Activated T-cell treated with anti-CD3 and anti-CD28 coated beads, Interleukin-2, amount 50 U/mL, for 4 hours (primary cell): ENCODE data around the gene CARS2. TPM values are rescaled to one million over a fixed set of nuclear protein-coding genes. Genes with fewer than 3 reads are reported as not detected.
A peak's percentile ranks its signal among the peaks of the same experiment; 100 is the strongest.
"Not testable (repeated sequence)": the region's sequence is repeated elsewhere in the genome, so short reads cannot be mapped to it uniquely, and the experiment has no call there.

Experiments used
- ATAC-seq, 2 donors: fragments of 200-7000 bp; cut with Tn5 transposase; one replicate each; pipeline ENCODE4 v1.10.0; 2021
- DNase-seq: peaks from one replicate; pipeline ENCODE4 v3.0.0-alpha.2; 2020
- H3K27me3 Mint-ChIP-seq: one replicate; pipeline ENCODE4 v1.8.0; 2021; ENCODE audit warnings: low read depth, mixed read lengths
- H3K36me3 Mint-ChIP-seq: one replicate; pipeline ENCODE4 v1.8.0; 2022; ENCODE audit warnings: mixed read lengths; ENCODE audit not compliant: insufficient read depth
- H3K4me1 Mint-ChIP-seq: one replicate; pipeline ENCODE4 v1.8.0; 2021; ENCODE audit warnings: low read depth, mixed read lengths
- H3K4me3 Mint-ChIP-seq: one replicate; pipeline ENCODE4 v1.8.0; 2021; ENCODE audit warnings: mild to moderate bottlenecking, moderate library complexity, mixed read lengths
- H3K9me3 Mint-ChIP-seq: one replicate; pipeline ENCODE4 v1.8.0; 2021; ENCODE audit warnings: mixed read lengths
- total RNA-seq, 3 donors: library from RNA; stranded (reverse); gene quantifications; one replicate each; pipeline ENCODE4 v1.2.1, GENCODE V29; 2021

The CARS2 gene
- total RNA-seq, 3 donors from 2014 or later, result 72.6 to 97.4 (median 80.3) TPM

GRCh38 chr13:110661256-110661655, 44.7 kb downstream of the CARS2 start:
- H3K36me3 Mint-ChIP-seq, result peaks cover 47% of the 10 kb centered on the region
- ATAC-seq, result no peak
- peaks cover 25% of the 10 kb centered on the region for H3K4me1 Mint-ChIP-seq
- no peaks in the 10 kb centered on the region for H3K27me3 Mint-ChIP-seq
- no peak overlapping the region for H3K4me3 Mint-ChIP-seq
- no peaks in the 10 kb centered on the region for H3K9me3 Mint-ChIP-seq
- no peak for DNase-seq

DNA sequence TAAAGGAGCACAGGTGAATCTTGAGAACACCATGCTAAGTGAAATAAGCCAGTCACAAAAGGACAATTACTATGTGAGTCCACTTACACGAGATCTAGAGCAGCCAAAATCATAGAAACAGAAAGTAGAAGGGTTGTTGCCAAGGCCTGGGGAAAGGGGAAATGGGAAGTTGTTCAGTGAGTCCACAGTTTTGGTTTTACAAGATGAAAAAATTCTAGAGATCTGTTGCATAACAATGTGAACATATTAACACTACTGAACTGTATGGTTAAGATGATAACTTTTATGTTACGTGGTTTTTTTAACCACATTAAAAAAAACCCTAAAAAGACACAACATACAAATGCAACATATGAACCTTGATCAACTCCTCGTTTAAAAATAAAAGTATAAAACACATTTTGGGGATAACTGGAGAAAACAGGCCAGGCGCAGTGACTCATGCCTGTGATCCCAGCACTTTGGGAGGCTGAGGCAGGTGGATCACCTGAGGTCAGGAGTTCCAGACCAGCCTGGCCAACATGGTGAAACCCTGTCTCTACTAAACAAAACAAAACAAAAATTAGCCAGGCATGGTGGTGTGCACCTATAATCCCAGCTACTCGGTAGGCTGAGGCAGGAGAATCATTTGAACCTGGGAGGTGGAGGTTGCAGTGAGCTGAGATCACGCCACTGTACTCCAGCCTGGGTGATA, 47.6 kb downstream of the CARS2 start:
- peak; percentile 66 to 77 for ATAC-seq
- H3K4me3 Mint-ChIP-seq, result peak overlapping the region; percentile 12

DNA sequence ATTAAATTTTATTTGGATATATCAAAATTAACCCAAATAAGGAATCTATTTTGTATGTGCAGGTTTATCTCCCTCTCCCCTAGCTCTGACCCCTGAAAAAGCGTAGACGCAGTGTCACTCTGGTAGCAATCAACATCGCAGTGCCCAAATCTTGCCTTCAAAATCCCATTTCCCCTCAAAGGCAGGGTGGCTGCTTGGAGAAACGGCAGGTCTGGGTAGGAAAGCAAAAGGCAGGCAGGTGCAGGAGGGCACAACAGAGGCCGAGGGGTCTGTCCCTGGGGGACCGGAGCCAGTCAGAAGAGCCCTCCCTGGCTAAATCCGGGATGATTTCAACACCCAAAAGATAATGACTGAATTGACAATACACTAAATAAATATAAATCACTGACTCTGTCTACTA, 48.7 kb downstream of the CARS2 start:
- Mint-ChIP-seq H3K9me3 (no peaks in the 10 kb centered on the region), H3K27me3 (no peaks in the 10 kb centered on the region), H3K4me3 (no peak overlapping the region), H3K4me1 (peaks cover 31% of the 10 kb centered on the region), H3K36me3 (peaks cover 46% of the 10 kb centered on the region)
- no peak for ATAC-seq
- DNase-seq, result no peak

More for the DNA sequence above, 47.6 kb downstream of the CARS2 start:
- H3K9me3 Mint-ChIP-seq, DNase-seq, H3K27me3 Mint-ChIP-seq: not testable (repeated sequence)
- peaks cover 31% of the 10 kb centered on the region for H3K4me1 Mint-ChIP-seq
- H3K36me3 Mint-ChIP-seq, result peaks cover 55% of the 10 kb centered on the region

- Mint-ChIP-seq H3K27me3 (no peaks in the 10 kb centered on the region), H3K4me3 (no peak overlapping the region), H3K9me3 (no peaks in the 10 kb centered on the region), H3K4me1 (peaks cover 25% of the 10 kb centered on the region), H3K36me3 (peaks cover 40% of the 10 kb centered on the region)
- no peak for ATAC-seq
- no peak for DNase-seq
Measured at GRCh38 chr13:110653851-110654250, 52.1 kb downstream of the CARS2 start.

DNA sequence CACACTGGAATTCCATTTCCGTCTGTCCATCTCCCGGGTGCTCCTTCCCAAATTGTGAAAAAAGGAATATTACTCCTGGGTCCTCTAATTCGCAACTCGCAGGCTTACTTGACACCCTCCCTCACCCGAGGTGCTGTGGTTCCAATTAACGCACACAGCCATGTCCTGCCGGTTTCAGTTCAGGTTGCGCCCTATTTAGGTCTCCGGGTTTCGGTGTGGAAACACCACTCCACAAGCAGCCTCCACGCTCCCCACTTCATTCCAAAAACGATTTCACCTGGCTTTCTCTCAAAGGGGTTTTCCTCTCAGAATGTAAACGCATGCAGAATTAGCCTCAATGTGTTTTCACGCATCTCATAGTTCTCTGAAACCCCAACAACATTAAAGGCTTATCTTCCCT, 52.6 kb downstream of the CARS2 start:
- Mint-ChIP-seq H3K4me1 (peaks cover 20% of the 10 kb centered on the region), H3K27me3 (no peaks in the 10 kb centered on the region), H3K9me3 (no peaks in the 10 kb centered on the region), H3K4me3 (no peak overlapping the region), H3K36me3 (peaks cover 40% of the 10 kb centered on the region)
- no peak for DNase-seq
- ATAC-seq, result no peak

DNA sequence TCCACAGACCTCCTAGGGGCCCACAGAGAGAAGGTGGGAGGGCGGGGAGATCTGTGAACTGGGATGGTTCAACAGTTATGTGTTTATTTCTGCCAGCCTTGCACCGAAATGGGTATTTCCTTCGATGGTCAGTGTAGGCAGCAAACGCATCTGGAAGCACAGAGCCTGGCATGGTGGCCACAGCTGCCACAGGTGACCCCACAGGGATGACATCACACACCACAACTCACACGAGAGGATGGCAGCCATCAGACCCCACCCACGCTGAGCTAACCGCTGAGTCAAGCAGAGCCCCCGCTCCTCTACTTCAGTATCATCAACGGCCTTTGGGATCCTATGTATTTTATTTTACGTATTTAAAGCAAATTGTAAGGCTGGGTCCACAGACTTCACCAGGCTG, 53.2 kb downstream of the CARS2 start:
- DNase-seq (no peak), ATAC-seq (no peak)
- Mint-ChIP-seq H3K9me3 (no peaks in the 10 kb centered on the region), H3K36me3 (peaks cover 38% of the 10 kb centered on the region), H3K4me3 (no peak overlapping the region), H3K27me3 (no peaks in the 10 kb centered on the region), H3K4me1 (peaks cover 16% of the 10 kb centered on the region)

GRCh38 chr13:110652231-110652730, 53.6 kb downstream of the CARS2 start:
- Mint-ChIP-seq H3K27me3 (no peaks in the 10 kb centered on the region), H3K9me3 (no peaks in the 10 kb centered on the region), H3K36me3 (peaks cover 37% of the 10 kb centered on the region), H3K4me1 (peaks cover 11% of the 10 kb centered on the region), H3K4me3 (no peak overlapping the region)
- DNase-seq (no peak), ATAC-seq (no peak)

- DNase-seq (no peak), ATAC-seq (no peak)
- no peaks in the 10 kb centered on the region for H3K27me3 Mint-ChIP-seq
- H3K4me1 Mint-ChIP-seq, result peaks cover 9% of the 10 kb centered on the region
- H3K9me3 Mint-ChIP-seq, result no peaks in the 10 kb centered on the region
- H3K4me3 Mint-ChIP-seq, result no peak overlapping the region
- H3K36me3 Mint-ChIP-seq, result peaks cover 37% of the 10 kb centered on the region
Measured at GRCh38 chr13:110651726-110652230, 54.1 kb downstream of the CARS2 start.

GRCh38 chr13:110651271-110651670, 54.6 kb downstream of the CARS2 start:
- no peak overlapping the region for H3K4me3 Mint-ChIP-seq
- no peak for DNase-seq
- H3K9me3 Mint-ChIP-seq, result no peaks in the 10 kb centered on the region
- H3K4me1 Mint-ChIP-seq, result peaks cover 8% of the 10 kb centered on the region
- H3K27me3 Mint-ChIP-seq, result no peaks in the 10 kb centered on the region
- no peak for ATAC-seq
- H3K36me3 Mint-ChIP-seq, result peaks cover 36% of the 10 kb centered on the region

GRCh38 chr13:110650436-110650835, 55.5 kb downstream of the CARS2 start:
- Mint-ChIP-seq H3K4me3 (no peak overlapping the region), H3K4me1 (peaks cover 4% of the 10 kb centered on the region), H3K27me3 (no peaks in the 10 kb centered on the region)

DNA sequence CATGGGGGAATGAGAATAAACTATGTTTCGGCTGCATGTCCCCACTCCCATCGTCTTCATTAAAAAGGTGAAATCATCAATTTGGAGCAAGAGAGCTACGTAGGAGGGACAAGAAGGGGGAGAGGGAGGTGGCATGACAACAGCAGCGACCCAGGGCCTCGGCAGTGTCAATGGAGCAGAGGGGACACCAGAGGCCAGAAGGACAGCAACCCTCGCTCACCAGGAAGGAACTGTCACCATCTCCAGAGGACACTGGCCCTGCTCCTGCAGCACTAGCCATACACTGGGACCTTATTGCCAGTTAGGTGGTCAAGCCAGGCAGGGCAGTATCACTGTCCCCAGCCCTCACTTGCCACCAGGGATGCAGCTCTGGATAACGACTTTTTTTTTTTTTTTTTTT, 56.4 kb downstream of the CARS2 start:
- Mint-ChIP-seq H3K4me3 (no peak overlapping the region), H3K4me1 (peaks cover 2% of the 10 kb centered on the region), H3K36me3 (peaks cover 26% of the 10 kb centered on the region), H3K27me3 (no peaks in the 10 kb centered on the region), H3K9me3 (no peaks in the 10 kb centered on the region)
- DNase-seq (no peak), ATAC-seq (no peak)

More at GRCh38 chr13:110650436-110650835, 55.5 kb downstream of the CARS2 start:
- H3K36me3 Mint-ChIP-seq, result peaks cover 32% of the 10 kb centered on the region
- no peaks in the 10 kb centered on the region for H3K9me3 Mint-ChIP-seq
- no peak for DNase-seq
- no peak for ATAC-seq

DNA sequence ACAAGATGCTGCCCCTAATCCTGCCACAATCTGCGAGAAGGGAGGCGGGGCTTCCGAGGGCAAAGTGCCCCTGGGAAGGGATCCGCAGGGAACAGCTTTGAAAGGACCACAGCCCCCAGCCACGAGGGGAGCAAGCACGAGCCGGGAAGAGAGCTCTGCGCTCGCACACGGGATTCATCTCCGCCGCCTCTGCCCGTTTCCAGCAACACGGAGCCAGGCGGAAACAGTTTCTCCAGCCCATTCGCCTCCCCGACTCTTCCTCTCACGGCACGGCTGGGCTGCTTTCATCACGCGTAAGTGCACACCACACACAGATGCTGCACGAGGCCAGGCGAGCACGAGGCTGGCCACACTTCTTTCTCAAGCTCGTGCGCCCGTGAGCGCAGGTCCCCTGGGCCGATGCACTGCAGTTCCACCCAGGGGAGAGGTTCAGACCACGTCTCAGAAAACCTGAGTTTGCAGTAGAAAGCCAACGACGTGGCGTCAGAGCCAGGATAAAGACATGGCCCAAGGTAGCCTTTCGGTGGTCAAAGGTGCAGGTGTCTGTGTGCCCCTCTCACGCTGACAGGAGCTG, 57.0 kb downstream of the CARS2 start:
- H3K27me3 Mint-ChIP-seq, result no peaks in the 10 kb centered on the region
- peaks cover 24% of the 10 kb centered on the region for H3K36me3 Mint-ChIP-seq
- no peak for DNase-seq
- H3K4me1 Mint-ChIP-seq, result peaks cover 2% of the 10 kb centered on the region
- ATAC-seq, result no peak
- no peaks in the 10 kb centered on the region for H3K9me3 Mint-ChIP-seq
- no peak overlapping the region for H3K4me3 Mint-ChIP-seq

GRCh38 chr13:110648146-110648819, 57.6 kb downstream of the CARS2 start:
- H3K4me3 Mint-ChIP-seq, result no peak overlapping the region
- DNase-seq (no peak), ATAC-seq (no peak)
- no peaks in the 10 kb centered on the region for H3K27me3 Mint-ChIP-seq
- H3K9me3 Mint-ChIP-seq, result no peaks in the 10 kb centered on the region
- peaks cover 26% of the 10 kb centered on the region for H3K36me3 Mint-ChIP-seq
- peaks cover 2% of the 10 kb centered on the region for H3K4me1 Mint-ChIP-seq

- no peak overlapping the region for H3K4me3 Mint-ChIP-seq
- peaks cover 2% of the 10 kb centered on the region for H3K4me1 Mint-ChIP-seq
- DNase-seq (no peak), ATAC-seq (no peak)
- no peaks in the 10 kb centered on the region for H3K27me3 Mint-ChIP-seq
- peaks cover 30% of the 10 kb centered on the region for H3K36me3 Mint-ChIP-seq
- H3K9me3 Mint-ChIP-seq, result no peaks in the 10 kb centered on the region
Measured at GRCh38 chr13:110647365-110647737, 58.6 kb downstream of the CARS2 start.
